HL-60 (cell line): ENCODE measurements around the gene KIAA0408.

Source experiments
- GABPA ChIP-seq: IDR thresholded peaks from 2 replicates; pipeline ENCODE4 v1.6.1; 2012; ENCODE audit warnings: low read depth
- POLR2AphosphoS5 ChIP-seq: IDR thresholded peaks from 2 replicates; pipeline ENCODE4 v1.6.1; 2012; ENCODE audit warnings: low read depth
- SPI1 ChIP-seq: IDR thresholded peaks from 2 replicates; pipeline ENCODE4 v1.6.1; 2012; ENCODE audit warnings: low read depth, mild to moderate bottlenecking, borderline replicate concordance
- TF ChIP-seq, protein P1 (sequence below): IDR thresholded peaks from one replicate; pipeline ENCODE4 v1.5.1; 2011; ENCODE audit warnings: low read length, control low read depth, inconsistent platforms; ENCODE audit not compliant: insufficient read depth
- TF ChIP-seq, protein P2 (sequence below): IDR thresholded peaks from 2 replicates; pipeline ENCODE4 v1.6.1; 2012; ENCODE audit warnings: low read depth; ENCODE audit not compliant: insufficient replicate concordance

DNA sequence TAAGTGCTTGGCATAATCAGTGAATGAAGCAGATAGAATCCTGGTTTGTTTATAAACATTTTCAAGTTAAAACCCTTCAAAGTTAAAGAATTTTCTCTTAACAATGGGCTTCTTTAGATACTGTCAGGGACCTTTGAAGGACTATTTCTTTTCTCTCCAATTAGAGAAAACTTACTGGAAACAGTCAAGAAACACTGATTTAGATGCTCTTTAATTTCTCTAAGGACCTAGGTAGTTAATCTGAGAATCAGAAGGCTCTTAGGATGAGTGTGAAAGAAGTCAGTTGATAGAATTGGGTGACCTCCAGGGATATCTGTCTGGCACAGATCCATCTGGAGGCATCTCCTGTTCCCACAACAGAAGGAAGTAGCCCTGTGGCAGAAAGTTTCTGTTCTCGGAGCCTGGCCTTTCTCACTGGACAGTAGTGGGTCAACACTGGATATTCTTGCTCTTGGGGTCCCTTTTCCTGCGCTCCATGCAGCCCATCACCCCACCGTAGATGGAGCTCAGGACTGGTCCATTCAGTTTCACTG is 22.5 kb downstream of the KIAA0408 start:
- TF ChIP-seq, protein P1, sequence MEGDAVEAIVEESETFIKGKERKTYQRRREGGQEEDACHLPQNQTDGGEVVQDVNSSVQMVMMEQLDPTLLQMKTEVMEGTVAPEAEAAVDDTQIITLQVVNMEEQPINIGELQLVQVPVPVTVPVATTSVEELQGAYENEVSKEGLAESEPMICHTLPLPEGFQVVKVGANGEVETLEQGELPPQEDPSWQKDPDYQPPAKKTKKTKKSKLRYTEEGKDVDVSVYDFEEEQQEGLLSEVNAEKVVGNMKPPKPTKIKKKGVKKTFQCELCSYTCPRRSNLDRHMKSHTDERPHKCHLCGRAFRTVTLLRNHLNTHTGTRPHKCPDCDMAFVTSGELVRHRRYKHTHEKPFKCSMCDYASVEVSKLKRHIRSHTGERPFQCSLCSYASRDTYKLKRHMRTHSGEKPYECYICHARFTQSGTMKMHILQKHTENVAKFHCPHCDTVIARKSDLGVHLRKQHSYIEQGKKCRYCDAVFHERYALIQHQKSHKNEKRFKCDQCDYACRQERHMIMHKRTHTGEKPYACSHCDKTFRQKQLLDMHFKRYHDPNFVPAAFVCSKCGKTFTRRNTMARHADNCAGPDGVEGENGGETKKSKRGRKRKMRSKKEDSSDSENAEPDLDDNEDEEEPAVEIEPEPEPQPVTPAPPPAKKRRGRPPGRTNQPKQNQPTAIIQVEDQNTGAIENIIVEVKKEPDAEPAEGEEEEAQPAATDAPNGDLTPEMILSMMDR = no peak
- TF ChIP-seq POLR2AphosphoS5 (no peak), GABPA (no peak), SPI1 (no peak)
- TF ChIP-seq, protein P2, sequence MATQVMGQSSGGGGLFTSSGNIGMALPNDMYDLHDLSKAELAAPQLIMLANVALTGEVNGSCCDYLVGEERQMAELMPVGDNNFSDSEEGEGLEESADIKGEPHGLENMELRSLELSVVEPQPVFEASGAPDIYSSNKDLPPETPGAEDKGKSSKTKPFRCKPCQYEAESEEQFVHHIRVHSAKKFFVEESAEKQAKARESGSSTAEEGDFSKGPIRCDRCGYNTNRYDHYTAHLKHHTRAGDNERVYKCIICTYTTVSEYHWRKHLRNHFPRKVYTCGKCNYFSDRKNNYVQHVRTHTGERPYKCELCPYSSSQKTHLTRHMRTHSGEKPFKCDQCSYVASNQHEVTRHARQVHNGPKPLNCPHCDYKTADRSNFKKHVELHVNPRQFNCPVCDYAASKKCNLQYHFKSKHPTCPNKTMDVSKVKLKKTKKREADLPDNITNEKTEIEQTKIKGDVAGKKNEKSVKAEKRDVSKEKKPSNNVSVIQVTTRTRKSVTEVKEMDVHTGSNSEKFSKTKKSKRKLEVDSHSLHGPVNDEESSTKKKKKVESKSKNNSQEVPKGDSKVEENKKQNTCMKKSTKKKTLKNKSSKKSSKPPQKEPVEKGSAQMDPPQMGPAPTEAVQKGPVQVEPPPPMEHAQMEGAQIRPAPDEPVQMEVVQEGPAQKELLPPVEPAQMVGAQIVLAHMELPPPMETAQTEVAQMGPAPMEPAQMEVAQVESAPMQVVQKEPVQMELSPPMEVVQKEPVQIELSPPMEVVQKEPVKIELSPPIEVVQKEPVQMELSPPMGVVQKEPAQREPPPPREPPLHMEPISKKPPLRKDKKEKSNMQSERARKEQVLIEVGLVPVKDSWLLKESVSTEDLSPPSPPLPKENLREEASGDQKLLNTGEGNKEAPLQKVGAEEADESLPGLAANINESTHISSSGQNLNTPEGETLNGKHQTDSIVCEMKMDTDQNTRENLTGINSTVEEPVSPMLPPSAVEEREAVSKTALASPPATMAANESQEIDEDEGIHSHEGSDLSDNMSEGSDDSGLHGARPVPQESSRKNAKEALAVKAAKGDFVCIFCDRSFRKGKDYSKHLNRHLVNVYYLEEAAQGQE = no peak
